Measurements from ENCODE around the gene PCYOX1L. TPM values are rescaled to one million over a fixed set of nuclear protein-coding genes. Genes with fewer than 3 reads are reported as not detected.

The PCYOX1L gene
- total and polyA plus RNA-seq, 9 of the 15 experiments (the other 6 are each of a cell fraction or from before 2014, with no cell fraction given) = 2.3 to 17.9 (median 6.0) TPM

GRCh38 chr5:149371296-149371962, 13.6 kb downstream of the PCYOX1L start (continued):
- TF ChIP-seq REST (IDR thresholded peaks at IDR 0.05; ENCODE audit: borderline replicate concordance) (peak; percentile 68; the same call in 1 of the 2 replicates), REST (CRISPR knock-in tag; IDR thresholded peaks at IDR 0.05; ENCODE audit: low read depth) (no peak), RFX1 (IDR thresholded peaks at IDR 0.05) (no peak), ZNF184 (CRISPR knock-in tag; IDR thresholded peaks at IDR 0.05) (no peak), ARID2 (IDR thresholded peaks at IDR 0.05) (0 out of 2 replicates have a peak, but pooled peaks have one; percentile 25), ZNF395 (CRISPR knock-in tag; IDR thresholded peaks at IDR 0.05) (no peak), DEAF1 (CRISPR knock-in tag; IDR thresholded peaks at IDR 0.05) (0 out of 2 replicates have a peak, but pooled peaks have one; percentile 36), ARID3A (IDR thresholded peaks at IDR 0.05; ENCODE audit: borderline replicate concordance, low read depth, low read length) (no peak), GTF2A2 (tag; IDR thresholded peaks at IDR 0.05) (no peak), SMC3 (conservative IDR thresholded peaks at IDR 0.05; ENCODE audit: insufficient read depth, low read depth, low read length) (peak; percentile 67), ETS2 (tag; IDR thresholded peaks at IDR 0.05; ENCODE audit: borderline replicate concordance, poor library complexity, severe bottlenecking) (no peak)

All from K562 (cell line).